ENCODE data around the gene LDB3. TPM values are rescaled to one million over a fixed set of nuclear protein-coding genes. Genes with fewer than 3 reads are reported as not detected.

Gene LDB3
- total RNA-seq, 1 experiment from 2014 or later: 0.63 TPM

GRCh38 chr10:86677374-86677773, 9.1 kb downstream of the LDB3 start:
- no peak for TF ChIP-seq EZH2 (IDR thresholded peaks at IDR 0.05; ENCODE audit: low read depth)
- TF ChIP-seq CTCF (conservative IDR thresholded peaks at IDR 0.05): no peak
- no peak overlapping the region for H3K4me2 ChIP-seq
- no peaks in the 10 kb centered on the region for H3K9me3 ChIP-seq (ENCODE audit: insufficient read depth, low read depth)
- intact Hi-C loops (cut with micrococcal nuclease; ENCODE audit: unreplicated experiment): no loop called here
- BruUV-seq (replicated peaks): no TSS peak
- no peaks in the 10 kb centered on the region for H4K20me1 ChIP-seq (ENCODE audit: insufficient read depth)
- no peaks in the 10 kb centered on the region for H3K79me2 ChIP-seq (ENCODE audit: low read depth)
- no peaks in the 10 kb centered on the region for H3K27me3 ChIP-seq (ENCODE audit: insufficient read depth, low read depth)
- POLR2A ChIA-PET (ENCODE audit: unreplicated experiment): interaction anchor here (0.6 kb wide), 1 partner anchor 292 kb away, joined by 5 read pairs; no protein-coding TSS in a partner anchor
- CTCF ChIA-PET: interaction anchor here (0.5 kb wide), 1 partner anchor 223 kb away, joined by 4 read pairs; no protein-coding TSS in a partner anchor
- peaks cover 21% of the 10 kb centered on the region for H3K4me1 ChIP-seq (replicated peaks; ENCODE audit: insufficient read depth)
- H3K36me3 ChIP-seq (ENCODE audit: low read depth): no peaks in the 10 kb centered on the region
- no peak overlapping the region for H3K27ac ChIP-seq
- H3K9me2 ChIP-seq (ENCODE audit: insufficient read depth): no peaks in the 10 kb centered on the region
- DNase-seq: no peak
- no peak overlapping the region for H2AFZ ChIP-seq
- H3K4me3 ChIP-seq: no peak overlapping the region
- no peaks in the 10 kb centered on the region for H3F3A ChIP-seq (ENCODE audit: insufficient read depth, low read depth)

- H3F3A ChIP-seq (ENCODE audit: insufficient read depth, low read depth): no peaks in the 10 kb centered on the region
- peaks cover 4% of the 10 kb centered on the region for H3K4me1 ChIP-seq (replicated peaks; ENCODE audit: insufficient read depth)
- no TSS peak for BruUV-seq (replicated peaks)
- ChIA-PET POLR2A (ENCODE audit: unreplicated experiment) (interaction anchor here (0.6 kb wide), 1 partner anchor 365 kb away, joined by 4 read pairs; no protein-coding TSS in a partner anchor), CTCF (interaction anchor here (1.2 kb wide), 1 partner anchor 32 kb away, joined by 3 read pairs; no protein-coding TSS in a partner anchor)
- no peak overlapping the region for H3K4me3 ChIP-seq
- intact Hi-C loops (cut with micrococcal nuclease; ENCODE audit: unreplicated experiment): no loop called here
- no peaks in the 10 kb centered on the region for H3K9me3 ChIP-seq (ENCODE audit: insufficient read depth, low read depth)
- H3K27me3 ChIP-seq (ENCODE audit: insufficient read depth, low read depth): no peaks in the 10 kb centered on the region
- H3K9me2 ChIP-seq (ENCODE audit: insufficient read depth): no peaks in the 10 kb centered on the region
- no peaks in the 10 kb centered on the region for H3K36me3 ChIP-seq (ENCODE audit: low read depth)
- no peak for DNase-seq
- no peaks in the 10 kb centered on the region for H3K79me2 ChIP-seq (ENCODE audit: low read depth)
- H3K27ac ChIP-seq: no peak overlapping the region
- H2AFZ ChIP-seq: no peak overlapping the region
- TF ChIP-seq CTCF (conservative IDR thresholded peaks at IDR 0.05) (no peak), EZH2 (IDR thresholded peaks at IDR 0.05; ENCODE audit: low read depth) (no peak)
- no peak overlapping the region for H3K4me2 ChIP-seq
- no peaks in the 10 kb centered on the region for H4K20me1 ChIP-seq (ENCODE audit: insufficient read depth)
Measured at GRCh38 chr10:86678999-86679792, 10.9 kb downstream of the LDB3 start.

GRCh38 chr10:86681047-86681446, 12.7 kb downstream of the LDB3 start:
- TF ChIP-seq EZH2 (IDR thresholded peaks at IDR 0.05; ENCODE audit: low read depth): no peak
- no peak for TF ChIP-seq CTCF (conservative IDR thresholded peaks at IDR 0.05)
- no peaks in the 10 kb centered on the region for H4K20me1 ChIP-seq (ENCODE audit: insufficient read depth)
- POLR2A ChIA-PET (ENCODE audit: unreplicated experiment): interaction anchor here (0.6 kb wide), 1 partner anchor 12 kb away, joined by 5 read pairs; the partner anchor contains the start of gene LDB3
- H3K4me3 ChIP-seq: no peak overlapping the region
- no peaks in the 10 kb centered on the region; the same call in 1 of the 2 replicates for H3K4me1 ChIP-seq (replicated peaks; ENCODE audit: insufficient read depth)
- no peak overlapping the region for H2AFZ ChIP-seq
- intact Hi-C loops (cut with micrococcal nuclease; ENCODE audit: unreplicated experiment): loop anchor here (5.0 kb wide), 2 partner anchors 34 to 279 kb away; no protein-coding TSS in a partner anchor
- no peaks in the 10 kb centered on the region for H3K79me2 ChIP-seq (ENCODE audit: low read depth)
- no peaks in the 10 kb centered on the region for H3K36me3 ChIP-seq (ENCODE audit: low read depth)
- CTCF ChIA-PET: no interaction called here
- H3K27ac ChIP-seq: no peak overlapping the region
- no peaks in the 10 kb centered on the region for H3F3A ChIP-seq (ENCODE audit: insufficient read depth, low read depth)
- no TSS peak for BruUV-seq (replicated peaks)
- no peaks in the 10 kb centered on the region for H3K9me2 ChIP-seq (ENCODE audit: insufficient read depth)
- H3K4me2 ChIP-seq: no peak overlapping the region
- H3K9me3 ChIP-seq (ENCODE audit: insufficient read depth, low read depth): no peaks in the 10 kb centered on the region
- H3K27me3 ChIP-seq (ENCODE audit: insufficient read depth, low read depth): no peaks in the 10 kb centered on the region
- peak in 1 of 2 experiments; percentile 53 for DNase-seq
